ENCODE measurements around the gene SLC11A2. TPM values are rescaled to one million over a fixed set of nuclear protein-coding genes. Genes with fewer than 3 reads are reported as not detected.

The SLC11A2 gene
- total RNA-seq, 1 donor from 2014 or later: 36.3 TPM

DNA sequence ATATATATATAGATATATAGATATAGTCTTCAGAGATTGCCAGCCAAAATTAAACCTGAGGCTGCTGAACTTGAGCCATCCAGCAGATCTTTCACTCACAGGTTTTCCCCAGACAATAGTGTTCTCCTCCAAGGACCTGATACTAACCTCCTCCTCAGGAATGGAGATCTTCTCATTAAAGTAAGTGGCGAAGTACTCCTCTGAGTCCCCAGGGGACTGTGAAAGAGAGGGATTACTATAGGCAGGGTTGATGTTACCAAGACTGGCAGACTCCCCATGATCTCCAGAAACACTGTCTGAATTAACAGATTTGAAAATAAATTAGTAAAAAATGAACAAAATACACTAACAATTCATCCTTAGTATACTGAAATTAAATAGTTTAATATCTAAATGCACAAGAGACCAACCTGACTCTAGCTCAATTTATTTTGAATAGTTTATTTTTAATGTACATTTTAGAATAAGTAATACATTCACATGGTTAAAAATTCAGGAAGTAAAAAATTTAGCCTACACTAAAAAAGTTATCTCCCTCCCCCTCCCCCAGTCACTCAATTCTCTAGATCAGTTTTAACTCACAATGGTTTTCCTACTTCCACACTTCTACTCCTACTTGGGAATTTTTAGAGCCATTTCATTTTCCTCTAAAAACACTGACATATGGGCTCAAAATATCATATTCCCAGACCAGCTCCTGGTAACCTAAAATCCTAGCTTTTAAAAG, 17.7 kb downstream of the SLC11A2 start:
- Histone ChIP-seq H3K36me3 (ENCODE audit: control insufficient read depth, insufficient read depth, low read length) (no peaks in the 10 kb centered on the region), H3K27me3 (ENCODE audit: control insufficient read depth, insufficient read depth, low read length) (no peaks in the 10 kb centered on the region), H3K4me3 (ENCODE audit: low read depth, low read length) (no peak overlapping the region)
- TF ChIP-seq, protein P1, sequence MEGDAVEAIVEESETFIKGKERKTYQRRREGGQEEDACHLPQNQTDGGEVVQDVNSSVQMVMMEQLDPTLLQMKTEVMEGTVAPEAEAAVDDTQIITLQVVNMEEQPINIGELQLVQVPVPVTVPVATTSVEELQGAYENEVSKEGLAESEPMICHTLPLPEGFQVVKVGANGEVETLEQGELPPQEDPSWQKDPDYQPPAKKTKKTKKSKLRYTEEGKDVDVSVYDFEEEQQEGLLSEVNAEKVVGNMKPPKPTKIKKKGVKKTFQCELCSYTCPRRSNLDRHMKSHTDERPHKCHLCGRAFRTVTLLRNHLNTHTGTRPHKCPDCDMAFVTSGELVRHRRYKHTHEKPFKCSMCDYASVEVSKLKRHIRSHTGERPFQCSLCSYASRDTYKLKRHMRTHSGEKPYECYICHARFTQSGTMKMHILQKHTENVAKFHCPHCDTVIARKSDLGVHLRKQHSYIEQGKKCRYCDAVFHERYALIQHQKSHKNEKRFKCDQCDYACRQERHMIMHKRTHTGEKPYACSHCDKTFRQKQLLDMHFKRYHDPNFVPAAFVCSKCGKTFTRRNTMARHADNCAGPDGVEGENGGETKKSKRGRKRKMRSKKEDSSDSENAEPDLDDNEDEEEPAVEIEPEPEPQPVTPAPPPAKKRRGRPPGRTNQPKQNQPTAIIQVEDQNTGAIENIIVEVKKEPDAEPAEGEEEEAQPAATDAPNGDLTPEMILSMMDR (IDR thresholded peaks at IDR 0.05; ENCODE audit: insufficient read depth, low read length, poor library complexity, severe bottlenecking): no peak
- DNase-seq (ENCODE audit: low read depth): no peak

DNA sequence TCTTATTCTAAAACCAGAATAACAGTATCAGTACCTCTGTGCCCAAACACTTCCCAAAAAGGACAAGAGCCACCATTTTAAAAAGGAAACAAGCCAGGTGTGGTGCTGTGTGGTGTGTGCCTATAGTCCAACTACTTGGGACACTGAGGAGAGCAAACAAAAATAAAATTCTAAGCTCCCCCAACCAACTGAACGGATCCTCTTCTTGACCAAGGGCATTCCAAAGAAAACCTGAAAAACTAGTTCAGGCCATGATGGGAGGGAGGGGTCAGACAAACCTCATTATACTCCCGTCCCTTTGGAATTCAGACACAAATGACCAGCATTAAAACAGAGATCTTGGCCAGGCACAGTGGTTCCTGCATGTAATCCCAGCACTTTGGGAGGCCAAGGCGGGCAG, 20.5 kb downstream of the SLC11A2 start:
- H3K36me3 ChIP-seq (ENCODE audit: control insufficient read depth, insufficient read depth, low read length): no peaks in the 10 kb centered on the region

DNA sequence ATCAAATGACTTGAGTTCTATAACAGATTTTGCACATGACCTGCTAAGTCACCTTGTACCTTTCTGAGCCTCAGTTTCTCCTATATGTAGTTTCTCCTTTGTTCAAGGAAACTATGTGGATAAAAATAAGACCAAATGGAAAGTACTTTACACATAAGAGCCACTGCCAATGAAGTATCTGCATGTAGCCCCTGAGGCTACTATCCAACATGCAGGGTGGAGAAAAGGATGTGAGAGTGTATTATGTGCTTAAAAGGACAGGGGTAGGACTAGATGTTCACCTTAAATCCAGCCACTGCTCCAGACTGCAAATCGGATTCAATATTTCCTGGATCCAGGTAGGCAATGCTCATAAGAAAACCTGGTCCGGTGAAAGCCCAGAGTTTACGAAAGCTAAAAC, 21.2 kb downstream of the SLC11A2 start:
- Histone ChIP-seq H3K4me3 (ENCODE audit: low read depth, low read length) (no peak overlapping the region), H3K27me3 (ENCODE audit: control insufficient read depth, insufficient read depth, low read length) (no peaks in the 10 kb centered on the region), H3K36me3 (ENCODE audit: control insufficient read depth, insufficient read depth, low read length) (no peaks in the 10 kb centered on the region)
- TF ChIP-seq, protein P1 (IDR thresholded peaks at IDR 0.05; ENCODE audit: insufficient read depth, low read length, poor library complexity, severe bottlenecking): no peak
- DNase-seq (ENCODE audit: low read depth): no peak

More for the DNA sequence above, 20.5 kb downstream of the SLC11A2 start:
- no peaks in the 10 kb centered on the region for H3K27me3 ChIP-seq (ENCODE audit: control insufficient read depth, insufficient read depth, low read length)
- no peak overlapping the region for H3K4me3 ChIP-seq (ENCODE audit: low read depth, low read length)
- no peak for DNase-seq (ENCODE audit: low read depth)
- TF ChIP-seq, protein P1 (IDR thresholded peaks at IDR 0.05; ENCODE audit: insufficient read depth, low read length, poor library complexity, severe bottlenecking): no peak

DNA sequence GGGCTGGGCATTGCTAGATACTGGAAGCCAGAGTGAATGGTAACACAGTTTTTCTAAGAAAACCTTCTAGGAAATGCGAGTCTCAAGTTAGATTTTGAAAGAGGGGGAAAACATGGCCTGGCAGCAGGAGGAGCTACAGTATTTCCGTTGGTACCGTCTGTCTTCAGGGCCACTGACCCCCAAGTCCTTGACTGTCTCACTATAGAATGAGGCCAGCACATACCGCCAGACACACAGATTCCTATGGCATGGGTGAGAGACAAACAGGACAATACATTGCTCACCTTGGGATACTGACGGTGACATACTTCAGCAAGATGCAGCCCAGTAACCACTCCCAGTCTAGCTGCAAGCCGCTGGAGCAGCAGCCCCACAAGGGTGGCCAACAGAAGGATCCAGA, 21.7 kb downstream of the SLC11A2 start:
- Histone ChIP-seq H3K27me3 (ENCODE audit: control insufficient read depth, insufficient read depth, low read length) (no peaks in the 10 kb centered on the region), H3K36me3 (ENCODE audit: control insufficient read depth, insufficient read depth, low read length) (no peaks in the 10 kb centered on the region), H3K4me3 (ENCODE audit: low read depth, low read length) (no peak overlapping the region)
- TF ChIP-seq, protein P1 (IDR thresholded peaks at IDR 0.05; ENCODE audit: insufficient read depth, low read length, poor library complexity, severe bottlenecking): no peak
- no peak for DNase-seq (ENCODE audit: low read depth)

DNA sequence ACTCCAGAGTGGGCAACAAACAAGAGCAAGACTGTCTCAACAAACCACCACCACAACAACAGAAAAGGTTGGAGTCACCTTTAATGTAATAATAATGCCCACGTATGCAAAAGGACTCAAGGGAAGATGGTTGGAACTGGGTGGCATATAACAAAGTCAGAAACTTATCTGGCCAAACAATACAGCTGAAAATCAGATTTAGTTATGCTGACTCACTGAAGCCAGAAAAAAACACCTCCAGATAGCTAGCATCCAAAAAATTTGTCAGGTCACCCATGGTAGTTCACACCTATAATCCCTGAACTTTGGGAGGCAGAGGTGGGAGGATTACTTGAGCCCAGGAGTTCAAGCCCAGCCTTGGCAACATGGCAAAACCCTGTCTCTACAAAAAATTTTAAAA, 24.4 kb downstream of the SLC11A2 start:
- DNase-seq (ENCODE audit: low read depth): no peak
- TF ChIP-seq, protein P1 (IDR thresholded peaks at IDR 0.05; ENCODE audit: insufficient read depth, low read length, poor library complexity, severe bottlenecking): no peak
- no peaks in the 10 kb centered on the region for H3K36me3 ChIP-seq (ENCODE audit: control insufficient read depth, insufficient read depth, low read length)
- H3K4me3 ChIP-seq (ENCODE audit: low read depth, low read length): no peak overlapping the region
- no peaks in the 10 kb centered on the region for H3K27me3 ChIP-seq (ENCODE audit: control insufficient read depth, insufficient read depth, low read length)

DNA sequence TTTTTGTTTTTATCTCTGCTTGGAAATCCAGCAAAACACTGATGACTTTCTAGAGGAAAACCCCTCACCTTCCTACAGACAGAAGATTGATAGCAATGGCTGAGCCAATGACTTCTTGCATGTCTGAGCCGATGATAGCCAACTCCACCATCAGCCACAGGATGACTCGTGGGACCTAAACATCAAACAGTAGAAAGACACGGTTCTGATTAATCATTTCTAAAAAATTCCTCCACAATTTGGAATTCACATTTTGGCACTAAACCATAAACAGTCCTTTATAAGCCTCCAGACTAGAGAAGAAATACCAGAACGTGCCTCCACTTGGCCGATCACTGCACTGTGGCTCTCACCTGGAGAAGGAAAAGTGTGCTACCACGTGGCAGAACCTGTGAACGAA, 25.9 kb downstream of the SLC11A2 start:
- TF ChIP-seq, protein P1 (IDR thresholded peaks at IDR 0.05; ENCODE audit: insufficient read depth, low read length, poor library complexity, severe bottlenecking): no peak
- no peaks in the 10 kb centered on the region for H3K36me3 ChIP-seq (ENCODE audit: control insufficient read depth, insufficient read depth, low read length)

More for the DNA sequence above, 25.9 kb downstream of the SLC11A2 start:
- Histone ChIP-seq H3K4me3 (ENCODE audit: low read depth, low read length) (no peak overlapping the region), H3K27me3 (ENCODE audit: control insufficient read depth, insufficient read depth, low read length) (no peaks in the 10 kb centered on the region)
- no peak for DNase-seq (ENCODE audit: low read depth)

Data from kidney epithelial cell (primary cell).